Measurements from ENCODE around the gene PPP1R13B.

Gene PPP1R13B

GRCh38 chr14:103770902-103771301 is 76.5 kb downstream of the PPP1R13B start:
- DNase-seq = no peak

GRCh38 chr14:103770500-103770899 is 76.9 kb downstream of the PPP1R13B start:
- no peak for DNase-seq

- DNase-seq = no peak
These were observed 80.0 kb downstream of the PPP1R13B start for GRCh38 chr14:103767336-103767894.

GRCh38 chr14:103765526-103765925 is 81.8 kb downstream of the PPP1R13B start:
- DNase-seq = no peak

GRCh38 chr14:103763730-103764488 is 83.5 kb downstream of the PPP1R13B start:
- no peak for DNase-seq

GRCh38 chr14:103762541-103762940 is 84.8 kb downstream of the PPP1R13B start:
- no peak for DNase-seq

GRCh38 chr14:103762036-103762435 is 85.3 kb downstream of the PPP1R13B start:
- no peak for DNase-seq

- no peak for DNase-seq
These were observed 89.2 kb downstream of the PPP1R13B start for GRCh38 chr14:103758059-103758776.

GRCh38 chr14:103755060-103755459 is 92.3 kb downstream of the PPP1R13B start:
- DNase-seq = no peak

GRCh38 chr14:103753774-103754173 is 93.6 kb downstream of the PPP1R13B start:
- no peak for DNase-seq

GRCh38 chr14:103749860-103750259 is 97.5 kb downstream of the PPP1R13B start:
- DNase-seq = no peak

- no peak for DNase-seq
These were observed 97.9 kb downstream of the PPP1R13B start for GRCh38 chr14:103749452-103749851.

- no peak for DNase-seq
These were observed 98.9 kb downstream of the PPP1R13B start for GRCh38 chr14:103748534-103748857.

- DNase-seq = no peak
These were observed 100.7 kb downstream of the PPP1R13B start for GRCh38 chr14:103746701-103747100.

GRCh38 chr14:103745424-103745823 is 102.0 kb downstream of the PPP1R13B start:
- no peak for DNase-seq

- no peak for DNase-seq
These were observed 102.6 kb downstream of the PPP1R13B start for GRCh38 chr14:103744621-103745395.

- no peak for DNase-seq
These were observed 103.7 kb downstream of the PPP1R13B start for GRCh38 chr14:103743691-103744090.

- no peak for DNase-seq
These were observed 104.7 kb downstream of the PPP1R13B start for GRCh38 chr14:103742499-103743255.

- DNase-seq = no peak
These were observed 105.5 kb downstream of the PPP1R13B start for GRCh38 chr14:103741876-103742275.

GRCh38 chr14:103740991-103741689 is 106.2 kb downstream of the PPP1R13B start:
- no peak for DNase-seq

- DNase-seq = no peak
These were observed 107.4 kb downstream of the PPP1R13B start for GRCh38 chr14:103739793-103740501.
